ENCODE results near the gene RAP1GAP2.

GRCh38 chr17:2800367-2800766 is 4.1 kb downstream of the RAP1GAP2 start:
- no peak for TF ChIP-seq CTCF (IDR thresholded peaks at IDR 0.05; ENCODE audit: low read length)
- TF ChIP-seq EZH2 (IDR thresholded peaks at IDR 0.05; ENCODE audit: borderline replicate concordance, low read length): no peak

Measured in OCI-LY1 (cell line).